H1 (cell line): Measurements from ENCODE around the gene ZBTB42. TPM values are rescaled to one million over a fixed set of nuclear protein-coding genes. Genes with fewer than 3 reads are reported as not detected.

Source experiments
- CTCF ChIA-PET: fragments of 300-600 bp; sonication (Branson Sonifier 250); formaldehyde crosslinking; loops from one replicate; lab custom pipeline; 2021; ENCODE audit not compliant: partially characterized antibody; lab: Charles Lee
- POLR2A ChIA-PET: fragments of 300-600 bp; sonication (Branson Sonifier 250); formaldehyde crosslinking; loops from one replicate; lab custom pipeline; 2021; ENCODE audit warnings: inconsistent platforms; ENCODE audit not compliant: partially characterized antibody; lab: Charles Lee
- DNase-seq, 2 experiments: peaks; one replicate each; pipeline versions ENCODE4 v3.0.0 to v3.0.0-alpha.2; 2010 to 2022; ENCODE audit warnings: low spot score in 2 of 2, low read depth in 1 of 2, mixed read lengths in 1 of 2
- FAIRE-seq: peaks from 2 replicates; lab custom pipeline; 2011; peaks lifted over from hg19 to GRCh38; lab: Jason Lieb, UNC
- H2AFZ ChIP-seq: 2 replicates; pipeline ENCODE4 v1.8.1; 2012; ENCODE audit warnings: low read length, inconsistent platforms
- H2AK5ac ChIP-seq: 2 replicates; pipeline ENCODE4 v1.6.1; 2013; ENCODE audit warnings: low read depth, low read length
- H2BK120ac ChIP-seq: replicated peaks from 2 replicates; pipeline ENCODE3; 2013; ENCODE audit warnings: low read depth, low read length, inconsistent platforms
- H2BK12ac ChIP-seq: 2 replicates; pipeline ENCODE4 v1.6.1; 2013; ENCODE audit warnings: low read depth, low read length
- H2BK15ac ChIP-seq: 2 replicates; pipeline ENCODE4 v1.6.1; 2013; ENCODE audit warnings: low read length
- H2BK20ac ChIP-seq: 2 replicates; pipeline ENCODE4 v1.6.1; 2013; ENCODE audit warnings: low read length
- H2BK5ac ChIP-seq: 2 replicates; pipeline ENCODE4 v1.6.1; 2013; ENCODE audit warnings: low read depth, low read length
- H3K14ac ChIP-seq: 2 replicates; pipeline ENCODE4 v1.6.1; 2013; ENCODE audit warnings: inconsistent platforms; ENCODE audit not compliant: insufficient read length
- H3K18ac ChIP-seq: 2 replicates; pipeline ENCODE4 v1.6.1; 2013; ENCODE audit warnings: low read length; ENCODE audit errors: extremely low read depth
- H3K23ac ChIP-seq: 2 replicates; pipeline ENCODE4 v1.6.1; 2013; ENCODE audit warnings: inconsistent platforms; ENCODE audit not compliant: insufficient read length
- H3K23me2 ChIP-seq: 2 replicates; pipeline ENCODE4 v1.6.1; 2013; ENCODE audit warnings: low read depth, low read length
- H3K27ac ChIP-seq: 2 replicates; pipeline ENCODE4 v1.6.1; 2011; ENCODE audit warnings: low read depth, low read length, inconsistent platforms
- H3K27me3 ChIP-seq, 4 experiments: replicated peaks in 1 of 4; 1 replicate in 1 of 4; 2 replicates in 3 of 4; pipeline versions ENCODE4 v1.6.1 to v1.8.1; 2011 to 2013; ENCODE audit warnings: low read length in 3 of 4, mild to moderate bottlenecking in 3 of 4, inconsistent platforms in 2 of 4, mixed read lengths in 2 of 4, moderate library complexity in 1 of 4; ENCODE audit not compliant: control insufficient read depth in 3 of 4, insufficient read depth in 3 of 4; ENCODE audit errors: extremely low read depth in 1 of 4
- H3K36me3 ChIP-seq, 4 experiments: 2 replicates each; pipeline versions ENCODE4 v1.6.1 to v1.8.1; 2011 to 2013; ENCODE audit warnings: mild to moderate bottlenecking in 4 of 4, low read length in 3 of 4, moderate library complexity in 2 of 4, control low read depth in 1 of 4, inconsistent platforms in 1 of 4; ENCODE audit not compliant: insufficient read depth in 4 of 4, control insufficient read depth in 2 of 4
- H3K4ac ChIP-seq: replicated peaks from 2 replicates; pipeline ENCODE3; 2013; ENCODE audit warnings: low read length, low read depth, mixed read lengths, inconsistent platforms; ENCODE audit not compliant: insufficient read length
- H3K4me1 ChIP-seq, 4 experiments: replicated peaks in 1 of 4; 1 replicate in 1 of 4; 2 replicates in 3 of 4; pipeline versions ENCODE4 v1.6.1 to v1.8.1; 2011 to 2013; ENCODE audit warnings: low read length in 3 of 4, inconsistent platforms in 2 of 4, mixed read lengths in 1 of 4; ENCODE audit not compliant: insufficient read depth in 4 of 4, control insufficient read depth in 3 of 4
- H3K4me2 ChIP-seq, 2 experiments: 2 replicates each; pipeline versions ENCODE4 v1.6.1 to v1.8.1; 2011 to 2013; ENCODE audit warnings: low read depth in 2 of 2, low read length in 2 of 2, control low read depth in 1 of 2, inconsistent platforms in 1 of 2, mild to moderate bottlenecking in 1 of 2; ENCODE audit not compliant: insufficient read depth in 1 of 2
- H3K4me3 ChIP-seq, 4 experiments: fragments of 200-600, 300-600 bp in 1 of 4; sonication (generic), shearing (Covaris generic), sonication (Bioruptor Twin) in 1 of 4; 2 replicates each; pipeline versions ENCODE4 v1.5.1 to v1.8.1; 2011 to 2016; ENCODE audit warnings: low read length in 4 of 4, low read depth in 3 of 4, control low read depth in 2 of 4, inconsistent platforms in 2 of 4, mild to moderate bottlenecking in 2 of 4, mixed read lengths in 1 of 4, moderate library complexity in 1 of 4; ENCODE audit not compliant: insufficient read depth in 2 of 4; ENCODE audit errors: extremely low read depth in 1 of 4
- H3K56ac ChIP-seq: replicated peaks from 2 replicates; pipeline ENCODE3; 2013; ENCODE audit warnings: low read depth, mild to moderate bottlenecking, mixed read lengths, low read length, inconsistent platforms; ENCODE audit not compliant: insufficient read length
- H3K79me1 ChIP-seq: 2 replicates; pipeline ENCODE4 v1.6.1; 2013; ENCODE audit warnings: low read depth, low read length, control low read depth
- H3K79me2 ChIP-seq, 2 experiments: 2 replicates each; pipeline versions ENCODE4 v1.6.1 to v1.8.1; 2012 to 2013; ENCODE audit warnings: low read length in 2 of 2, mild to moderate bottlenecking in 2 of 2, inconsistent platforms in 1 of 2; ENCODE audit not compliant: insufficient read depth in 2 of 2, control insufficient read depth in 1 of 2
- H3K9ac ChIP-seq, 4 experiments: replicated peaks in 1 of 4; 1 replicate in 1 of 4; 2 replicates in 3 of 4; pipeline versions ENCODE4 v1.6.1 to v1.8.1; 2011 to 2013; ENCODE audit warnings: low read depth in 3 of 4, low read length in 3 of 4, control low read depth in 2 of 4, mild to moderate bottlenecking in 2 of 4, moderate library complexity in 2 of 4, inconsistent platforms in 1 of 4; ENCODE audit errors: extremely low read depth in 1 of 4
- H3K9me3 ChIP-seq, 2 experiments: 2 replicates each; pipeline versions ENCODE4 v1.6.1 to v1.8.1; 2012 to 2013; ENCODE audit warnings: mild to moderate bottlenecking in 2 of 2, moderate library complexity in 2 of 2, control low read depth in 1 of 2, inconsistent platforms in 1 of 2, low read depth in 1 of 2, low read length in 1 of 2, mixed read lengths in 1 of 2; ENCODE audit not compliant: insufficient read depth in 2 of 2
- H4K20me1 ChIP-seq, 2 experiments: replicated peaks in 1 of 2; 2 replicates each; pipeline versions ENCODE3 to v1.8.1; 2011 to 2013; ENCODE audit warnings: inconsistent platforms in 2 of 2, low read length in 2 of 2, mild to moderate bottlenecking in 1 of 2; ENCODE audit not compliant: insufficient read depth in 2 of 2, control insufficient read depth in 1 of 2
- H4K5ac ChIP-seq: 2 replicates; pipeline ENCODE4 v1.6.1; 2013; ENCODE audit warnings: low read length, low read depth, mixed read lengths, inconsistent platforms; ENCODE audit not compliant: insufficient read length
- H4K8ac ChIP-seq: 2 replicates; pipeline ENCODE4 v1.8.0; 2013; ENCODE audit warnings: mild to moderate bottlenecking, moderate library complexity, low read length, inconsistent platforms; ENCODE audit not compliant: insufficient read depth; ENCODE audit errors: extremely low read depth
- H4K91ac ChIP-seq: replicated peaks from 2 replicates; pipeline ENCODE3; 2013; ENCODE audit warnings: low read length, mixed read lengths, inconsistent platforms; ENCODE audit not compliant: insufficient read length
- CTBP2 ChIP-seq: IDR thresholded peaks from 2 replicates; pipeline ENCODE4 v1.7.0; 2011; ENCODE audit warnings: borderline replicate concordance, mild to moderate bottlenecking, moderate library complexity, mixed read lengths, low read length; ENCODE audit not compliant: insufficient read depth, insufficient read length
- FOSL1 ChIP-seq: IDR thresholded peaks from 2 replicates; pipeline ENCODE4 v1.6.1; 2011; ENCODE audit warnings: mild to moderate bottlenecking, low read depth, low read length, moderate library complexity; ENCODE audit not compliant: insufficient read depth
- TAF7 ChIP-seq: optimal IDR thresholded peaks from 2 replicates; pipeline ENCODE3; 2011; ENCODE audit warnings: low read depth, mild to moderate bottlenecking, inconsistent platforms, low read length, moderate library complexity, borderline replicate concordance
- WGBS, 2 experiments: shearing (Covaris generic) in 1 of 2; methylation state at CpG; one replicate each; pipeline versions ENCODE4 v1.1.6 to v1.1.7; 2013 to 2015; ENCODE audit warnings: low lambda C conversion rate in 2 of 2, mixed read lengths in 2 of 2, inconsistent platforms in 1 of 2, low coverage in 1 of 2, missing lambda C conversion rate in 1 of 2; ENCODE audit not compliant: insufficient replicate concordance in 2 of 2, insufficient coverage in 1 of 2, insufficient read length in 1 of 2; ENCODE audit errors: extremely low coverage in 1 of 2, missing lambda C conversion rate in 1 of 2; 5-methylcytosine and 5-hydroxymethylcytosine counted together
- polyA plus RNA-seq, 7 experiments: library from polyadenylated mRNA; depleted of rRNA in 3 of 7; stranded (reverse) in 5 of 7; unstranded in 2 of 7; fragments of >200 nt in 5 of 7; fragments of 200-250 nt in 2 of 7; gene quantifications; 1 replicate in 5 of 7; 2 replicates in 1 of 7; 4 replicates in 1 of 7; pipeline versions ENCODE4 v1.2.1 to v1.2.3, GENCODE V29; 2011 to 2013; ENCODE audit warnings: missing spikeins in 2 of 7, mixed read lengths in 2 of 7
- total RNA-seq: library from RNA; stranded (reverse); fragmentation: NEBNext Ultra II Directional; extraction: Animal tissue kit (Norgen Biotek cat#: 25700); gene quantifications from 2 replicates; pipeline ENCODE4 v1.2.1, GENCODE V29; 2021

The ZBTB42 gene
- total and polyA plus RNA-seq, 2 of the 8 experiments (the other 6 are each of a cell fraction or from before 2014, with no cell fraction given), result 2.8 to 3.1 TPM

DNA sequence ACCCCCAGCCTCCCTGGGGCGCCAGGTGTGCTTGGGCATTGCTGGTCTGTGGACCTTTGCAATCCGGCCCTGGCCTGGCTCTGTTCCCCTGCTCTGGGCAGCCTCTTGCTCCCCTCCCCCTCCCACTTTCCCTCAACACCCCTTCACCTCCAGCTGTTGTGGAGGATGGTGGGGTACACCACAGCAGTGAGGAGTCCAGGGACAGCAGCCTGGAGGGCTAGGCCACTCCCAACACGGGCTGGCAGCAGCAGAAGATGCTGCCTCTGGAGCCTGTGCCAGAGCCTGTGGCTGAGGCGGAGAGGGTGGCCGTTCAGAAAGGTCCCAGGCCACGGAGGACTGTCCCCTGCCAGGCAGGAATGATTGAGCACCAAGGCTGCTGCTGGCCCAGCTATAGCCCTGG, 7.6 kb downstream of the ZBTB42 start:
- H4K5ac ChIP-seq, result no peak overlapping the region
- TF ChIP-seq FOSL1 (no peak), TAF7 (no peak), CTBP2 (no peak)
- no peak overlapping the region for H2AFZ ChIP-seq
- no peak overlapping the region for H2BK5ac ChIP-seq
- no peak overlapping the region for H3K4ac ChIP-seq
- no peaks in the 10 kb centered on the region for H3K79me2 ChIP-seq
- H2BK15ac ChIP-seq, result no peak overlapping the region
- peaks cover 0 to 2% (median 0%) of the 10 kb centered on the region in 4 experiments; a peak in 1 of 7 replicates for H3K4me1 ChIP-seq
- H3K23me2 ChIP-seq, result peaks cover 3% of the 10 kb centered on the region; the same call in 1 of the 2 replicates
- H3K18ac ChIP-seq, result no peak overlapping the region
- H4K8ac ChIP-seq, result no peak overlapping the region
- no peak overlapping the region for H3K27ac ChIP-seq
- H3K79me1 ChIP-seq, result no peaks in the 10 kb centered on the region
- H3K9ac ChIP-seq, result no peak overlapping the region
- H3K4me2 ChIP-seq, result no peak overlapping the region
- no peak overlapping the region for H2AK5ac ChIP-seq
- no peak for DNase-seq
- no peaks in the 10 kb centered on the region for H3K36me3 ChIP-seq
- no peak overlapping the region for H4K91ac ChIP-seq
- no peak overlapping the region for H3K23ac ChIP-seq
- WGBS, 2 experiments, result 87% methylated on average over 6 of the region's 6 CpGs; no CpG with 5 or more reads in 1 of the 2 experiments
- peaks cover 0 to 5% of the 10 kb centered on the region in 2 experiments for H4K20me1 ChIP-seq
- H3K27me3 ChIP-seq, result peaks cover 0 to 2% (median under 1%) of the 10 kb centered on the region in 4 experiments; a peak in 1 of 7 replicates
- no peak overlapping the region for H2BK20ac ChIP-seq
- no peak overlapping the region for H2BK12ac ChIP-seq
- POLR2A ChIA-PET, result no interaction called here
- H3K56ac ChIP-seq, result no peak overlapping the region
- H3K14ac ChIP-seq, result no peak overlapping the region
- no peak overlapping the region for H3K4me3 ChIP-seq
- CTCF ChIA-PET, result no interaction called here
- no peak for FAIRE-seq
- H3K9me3 ChIP-seq, result no peaks in the 10 kb centered on the region
- H2BK120ac ChIP-seq, result no peak overlapping the region
